Measurements from ENCODE around the gene TRPM8. TPM values are rescaled to one million over a fixed set of nuclear protein-coding genes. Genes with fewer than 3 reads are reported as not detected.
A peak's percentile ranks its signal among the peaks of the same experiment; 100 is the strongest.

Gene TRPM8
- polyA plus RNA-seq (2011; rRNA removed) = 0.90 and 0.97 TPM in 2 replicates
- 0.34 and 0.69 TPM in 2 replicates for polyA plus RNA-seq (2012; cell fraction: cytosol; rRNA removed)
- 0.15 and 0.43 TPM in 2 replicates for polyA plus RNA-seq (2012; cell fraction: nucleus; rRNA removed)
- 0.09 to 0.25 TPM (median 0.24 TPM) in 3 replicates for polyA plus RNA-seq (2017; fragmentation: RNase III; extraction: RNeasy Plus Mini Kit Qiagen cat#74134 plus additional on column Dnase treatment)
- polyA minus RNA-seq (2011; rRNA and poly(A)+ RNA removed) = 0.58 and 4.4 TPM in 2 replicates

- no peak for DNase-seq (ENCODE audit: low read depth in 1 of 2, low spot score in 1 of 2)
- ATAC-seq = no peak
- H3K4me3 ChIP-seq = no peak within 1 kb of the TSS
- H3K9me3 ChIP-seq = no peaks in the 10 kb centered on the region
- POLR2A ChIA-PET = no interaction called here
- 59% methylated on average over 5 of the region's 5 CpGs for WGBS (ENCODE audit: missing lambda C conversion rate)
- FAIRE-seq = no peak
- no peak within 1 kb of the TSS for H3K4me2 ChIP-seq
- no peak within 1 kb of the TSS for H3K27ac ChIP-seq
- CTCF ChIA-PET = interaction anchor here (0.6 to 3.0 kb wide), 9 partner anchors 11 to 1263 kb away, joined by 3 to 14 read pairs (median 4); no protein-coding TSS in a partner anchor
- TF ChIP-seq PBX3 (IDR thresholded peaks at IDR 0.05) = no peak
- no peak for TF ChIP-seq TP53 (CRISPR knock-in tag; IDR thresholded peaks at IDR 0.05)
- TF ChIP-seq FOXS1 (CRISPR knock-in tag; IDR thresholded peaks at IDR 0.05) = no peak
- TF ChIP-seq CBX2 (IDR thresholded peaks at IDR 0.05; ENCODE audit: borderline replicate concordance, low read depth) = no peak
- TF ChIP-seq CHD4 (IDR thresholded peaks at IDR 0.05; ENCODE audit: borderline replicate concordance) = no peak
- TF ChIP-seq JUNB (IDR thresholded peaks at IDR 0.05) = no peak
- TF ChIP-seq ELK1 (IDR thresholded peaks at IDR 0.05; ENCODE audit: low read depth, low read length) = no peak
- no peak for TF ChIP-seq RCOR1 (IDR thresholded peaks at IDR 0.05; ENCODE audit: low read depth, low read length)
- no peak for TF ChIP-seq RARB (CRISPR knock-in tag; IDR thresholded peaks at IDR 0.05)
- TF ChIP-seq MAFK (IDR thresholded peaks at IDR 0.05; ENCODE audit: partially characterized antibody) = no peak
- TF ChIP-seq HDAC2 (IDR thresholded peaks at IDR 0.05) = no peak
- TF ChIP-seq NPAS2 (CRISPR knock-in tag; IDR thresholded peaks at IDR 0.05; ENCODE audit: borderline replicate concordance) = no peak
- TF ChIP-seq ZC3H11A (IDR thresholded peaks at IDR 0.05) = no peak
- H3K4me1 ChIP-seq = no peaks in the 10 kb centered on the region
These were observed at the start of gene TRPM8 for GRCh38 chr2:233917116-233917515. Gene TRPM8 (plus strand): TSS chr2:233917373. CDS start chr2:233926538, 9,165 bp downstream.

- peak; percentile 64 to 82 for DNase-seq (ENCODE audit: low read depth in 1 of 2, low spot score in 1 of 2)
- Histone ChIP-seq H3K27ac (peak within 1 kb of the TSS; percentile 92 to 93), H3K4me1 (no peaks in the 10 kb centered on the region), H3K9me3 (peaks cover 33% of the 10 kb centered on the region; the same call in 2 of the 3 replicates), H3K4me3 (peak within 1 kb of the TSS; percentile 68), H3K4me2 (peak within 1 kb of the TSS; percentile 79)
- no peak for FAIRE-seq
- peak; percentile 93; the same call in 1 of the 2 replicates for TF ChIP-seq PHF8 (IDR thresholded peaks at IDR 0.05; ENCODE audit: borderline replicate concordance, low read depth)
- 0 out of 2 replicates have a peak, but pooled peaks have one; percentile 32 for TF ChIP-seq TP53 (CRISPR knock-in tag; IDR thresholded peaks at IDR 0.05)
- 0 out of 2 replicates have a peak, but pooled peaks have one; percentile 46 for TF ChIP-seq RNF2 (IDR thresholded peaks at IDR 0.05; ENCODE audit: borderline replicate concordance, low read depth)
- no peak for TF ChIP-seq HEYL (CRISPR knock-in tag; IDR thresholded peaks at IDR 0.05)
- peak; percentile 95 for TF ChIP-seq MAX (IDR thresholded peaks at IDR 0.05)
- TF ChIP-seq ESRRA (IDR thresholded peaks at IDR 0.05; ENCODE audit: borderline replicate concordance, low read length) = no peak
- TF ChIP-seq MAFK (IDR thresholded peaks at IDR 0.05; ENCODE audit: partially characterized antibody) = no peak
- TF ChIP-seq USF2 (IDR thresholded peaks at IDR 0.05) = peak; percentile 61; the same call in 1 of the 2 replicates
- 0 out of 2 replicates have a peak, but pooled peaks have one; percentile 31 for TF ChIP-seq HMGXB4 (CRISPR knock-in tag; IDR thresholded peaks at IDR 0.05; ENCODE audit: borderline replicate concordance)
- TF ChIP-seq EP300 (IDR thresholded peaks at IDR 0.05) = no peak
- TF ChIP-seq E2F6 (IDR thresholded peaks at IDR 0.05; ENCODE audit: borderline replicate concordance, low read depth) = peak; percentile 95
- peak; percentile 68 to 73; a peak in 4 of 5 replicates for TF ChIP-seq JUN (IDR thresholded peaks at IDR 0.05)
- TF ChIP-seq RAD21 (conservative IDR thresholded peaks at IDR 0.05 in 1 of 2, IDR thresholded peaks at IDR 0.05 in 1 of 2) = no peak
- 0 out of 2 replicates have a peak, but pooled peaks have one; percentile 35 for TF ChIP-seq KDM5A (IDR thresholded peaks at IDR 0.05)
- TF ChIP-seq POLR2A (IDR thresholded peaks at IDR 0.05; ENCODE audit: low read length) = peak; percentile 72
- 1% methylated on average over 50 of the region's 50 CpGs for WGBS (ENCODE audit: missing lambda C conversion rate)
- peak; percentile 81 to 90 for ATAC-seq
- CTCF ChIA-PET = interaction anchor here (0.5 to 3.5 kb wide), 6 partner anchors 11 to 147 kb away, joined by 3 to 31 read pairs (median 3); no protein-coding TSS in a partner anchor
- POLR2A ChIA-PET = interaction anchor here (0.8 to 1.0 kb wide), 2 partner anchors 10 to 13 kb away, joined by 3 to 5 read pairs; no protein-coding TSS in a partner anchor
These were observed 49.1 kb upstream of the TRPM8 start, which contains the start of gene MSL3B for GRCh38 chr2:233867993-233868532. Gene MSL3B (minus strand): TSS chr2:233868386.
